Epithelial cell of proximal tubule (primary cell): ENCODE data around the gene APLF. TPM values are rescaled to one million over a fixed set of nuclear protein-coding genes. Genes with fewer than 3 reads are reported as not detected.
"Not testable (repeated sequence)": the region's sequence is repeated elsewhere in the genome, so short reads cannot be mapped to it uniquely, and the experiment has no call there.

Experiments
- DNase-seq: peaks from one replicate; pipeline ENCODE4 v3.0.0-alpha.2; 2011; ENCODE audit warnings: low read depth
- H3K4me3 ChIP-seq: 2 replicates; pipeline ENCODE4 v1.5.1; 2011; ENCODE audit warnings: low read depth, mild to moderate bottlenecking, low read length
- CTCF ChIP-seq: conservative IDR thresholded peaks from 2 replicates; pipeline ENCODE4 v1.5.1; 2012; ENCODE audit warnings: low read depth, mild to moderate bottlenecking, low read length
- total RNA-seq: library from RNA; depleted of rRNA; stranded (reverse); fragments of >200 nt; gene quantifications from 2 replicates; pipeline ENCODE4 v1.2.3, GENCODE V29; 2015

Gene APLF
- total RNA-seq, 1 donor from 2014 or later, result 5.1 TPM

- no peak overlapping the region for H3K4me3 ChIP-seq
- TF ChIP-seq CTCF, result no peak
- DNase-seq, result no peak
Observed at GRCh38 chr2:68536000-68536399, 68.6 kb downstream of the APLF start.

GRCh38 chr2:68537011-68537410, 69.6 kb downstream of the APLF start:
- DNase-seq, result no peak
- no peak overlapping the region for H3K4me3 ChIP-seq
- no peak for TF ChIP-seq CTCF

GRCh38 chr2:68537809-68538208, 70.4 kb downstream of the APLF start:
- no peak overlapping the region for H3K4me3 ChIP-seq
- no peak for TF ChIP-seq CTCF
- DNase-seq, result no peak

GRCh38 chr2:68544811-68545210, 77.4 kb downstream of the APLF start:
- no peak overlapping the region for H3K4me3 ChIP-seq
- no peak for TF ChIP-seq CTCF
- no peak for DNase-seq

GRCh38 chr2:68548396-68548795, 81.0 kb downstream of the APLF start:
- no peak for TF ChIP-seq CTCF
- DNase-seq, result no peak
- H3K4me3 ChIP-seq, result no peak overlapping the region

- TF ChIP-seq CTCF, result no peak
- no peak overlapping the region for H3K4me3 ChIP-seq
- no peak for DNase-seq
Observed at GRCh38 chr2:68553098-68553497, 85.7 kb downstream of the APLF start.

GRCh38 chr2:68555425-68556206, 88.2 kb downstream of the APLF start:
- not testable (repeated sequence) for DNase-seq, H3K4me3 ChIP-seq
